ENCODE data around the gene HCRTR2.

DNA sequence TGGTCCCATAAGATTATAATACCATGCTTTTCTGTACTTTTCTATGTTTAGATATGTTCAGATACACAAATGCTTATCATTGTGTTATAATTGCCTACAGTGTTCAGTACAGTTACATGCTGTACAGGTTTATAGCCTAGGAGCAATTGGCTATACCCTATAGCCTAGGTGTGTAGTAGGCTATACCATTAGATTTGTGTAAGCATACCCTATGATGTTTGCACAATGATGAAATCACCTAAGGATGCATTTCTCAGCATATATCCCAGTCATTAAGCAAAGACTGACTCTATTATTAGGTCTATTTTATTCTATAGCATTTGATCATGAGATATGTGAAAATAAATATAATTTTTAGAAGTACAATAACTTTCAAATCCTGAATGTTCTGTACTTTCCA, 36.6 kb downstream of the HCRTR2 start:
- TF ChIP-seq, protein P1, sequence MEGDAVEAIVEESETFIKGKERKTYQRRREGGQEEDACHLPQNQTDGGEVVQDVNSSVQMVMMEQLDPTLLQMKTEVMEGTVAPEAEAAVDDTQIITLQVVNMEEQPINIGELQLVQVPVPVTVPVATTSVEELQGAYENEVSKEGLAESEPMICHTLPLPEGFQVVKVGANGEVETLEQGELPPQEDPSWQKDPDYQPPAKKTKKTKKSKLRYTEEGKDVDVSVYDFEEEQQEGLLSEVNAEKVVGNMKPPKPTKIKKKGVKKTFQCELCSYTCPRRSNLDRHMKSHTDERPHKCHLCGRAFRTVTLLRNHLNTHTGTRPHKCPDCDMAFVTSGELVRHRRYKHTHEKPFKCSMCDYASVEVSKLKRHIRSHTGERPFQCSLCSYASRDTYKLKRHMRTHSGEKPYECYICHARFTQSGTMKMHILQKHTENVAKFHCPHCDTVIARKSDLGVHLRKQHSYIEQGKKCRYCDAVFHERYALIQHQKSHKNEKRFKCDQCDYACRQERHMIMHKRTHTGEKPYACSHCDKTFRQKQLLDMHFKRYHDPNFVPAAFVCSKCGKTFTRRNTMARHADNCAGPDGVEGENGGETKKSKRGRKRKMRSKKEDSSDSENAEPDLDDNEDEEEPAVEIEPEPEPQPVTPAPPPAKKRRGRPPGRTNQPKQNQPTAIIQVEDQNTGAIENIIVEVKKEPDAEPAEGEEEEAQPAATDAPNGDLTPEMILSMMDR (IDR thresholded peaks at IDR 0.05; ENCODE audit: low read depth, low read length, poor library complexity, severe bottlenecking), result no peak
- no peak for TF ChIP-seq EZH2phosphoT487 (IDR thresholded peaks at IDR 0.05; ENCODE audit: borderline replicate concordance, low read length)
